ENCODE data around the gene NCOA1. TPM values are rescaled to one million over a fixed set of nuclear protein-coding genes. Genes with fewer than 3 reads are reported as not detected.

NCOA1 gene
- polyA plus RNA-seq, 3 donors, result 7.3 to 17.9 (median 15.0) TPM

DNA sequence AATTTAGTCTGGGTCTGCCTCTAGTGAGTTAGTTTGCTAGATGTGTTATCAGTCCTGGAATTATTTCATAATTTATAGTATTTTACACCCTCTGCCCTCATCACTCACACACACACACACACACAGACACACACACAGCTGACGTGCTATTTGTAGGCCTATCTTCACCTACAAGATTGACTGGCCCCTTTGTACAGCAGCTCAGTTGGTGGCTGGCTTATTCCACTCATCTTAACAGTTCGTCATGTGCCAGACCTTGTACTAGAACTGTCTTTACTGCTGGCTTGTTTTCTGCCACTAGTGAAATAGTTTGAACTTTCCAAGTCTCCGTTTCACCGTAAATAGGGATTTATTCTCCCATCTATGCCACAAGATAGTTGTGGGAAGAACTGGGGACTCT lies 323.5 kb downstream of the NCOA1 start:
- WGBS, 3 donors, result 86 to 95% (median 92%) methylated on average over 4 of the region's 4 CpGs
- H3K27ac ChIP-seq (ENCODE audit: low read depth, low read length), result no peak overlapping the region

DNA sequence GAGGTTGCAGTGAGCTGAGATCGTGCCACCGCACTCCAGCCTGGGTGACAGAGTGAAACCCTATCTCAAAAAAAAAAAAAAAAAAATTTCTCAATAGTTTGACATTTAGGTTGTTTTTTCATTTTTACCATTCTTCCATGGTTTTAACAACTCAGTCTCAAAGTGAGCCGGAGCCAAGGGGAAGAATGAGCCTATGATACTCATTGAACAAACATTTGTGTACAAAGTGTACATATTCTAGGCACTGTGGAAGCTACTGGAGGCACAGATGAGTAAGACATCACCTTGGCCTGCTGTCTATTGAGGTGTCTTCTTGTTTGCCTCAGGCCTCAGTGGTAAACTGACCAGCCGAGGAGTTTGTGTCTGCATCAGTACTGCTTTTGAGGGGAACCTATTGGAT lies 324.1 kb downstream of the NCOA1 start:
- WGBS, 3 donors, result 97 to 99% (median 98%) methylated on average over 4 of the region's 4 CpGs
- H3K27ac ChIP-seq (ENCODE audit: low read depth, low read length), result no peak overlapping the region

DNA sequence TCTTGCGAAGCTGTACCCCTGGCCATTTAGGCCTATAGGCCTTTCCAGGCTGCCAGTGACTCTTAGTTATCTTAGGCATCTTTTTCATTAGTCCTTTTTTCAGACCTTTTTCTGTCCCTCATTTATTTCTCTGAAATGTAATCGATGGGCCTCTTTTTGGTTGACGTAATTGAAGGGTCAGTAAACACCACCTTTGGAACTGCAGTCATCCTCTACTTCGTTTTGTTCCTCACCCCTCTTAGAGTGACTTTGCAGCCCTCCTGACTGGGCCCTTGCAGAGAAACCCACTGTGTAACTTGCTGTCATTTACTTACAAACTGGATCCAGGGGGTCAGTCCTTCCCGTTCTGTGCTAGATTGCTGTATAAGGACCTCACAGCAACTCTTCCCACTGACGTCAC lies 325.4 kb downstream of the NCOA1 start:
- H3K27ac ChIP-seq (ENCODE audit: low read depth, low read length), result no peak overlapping the region
- 86 to 96% (median 91%) methylated on average over 6 of the region's 6 CpGs for WGBS, 3 donors

DNA sequence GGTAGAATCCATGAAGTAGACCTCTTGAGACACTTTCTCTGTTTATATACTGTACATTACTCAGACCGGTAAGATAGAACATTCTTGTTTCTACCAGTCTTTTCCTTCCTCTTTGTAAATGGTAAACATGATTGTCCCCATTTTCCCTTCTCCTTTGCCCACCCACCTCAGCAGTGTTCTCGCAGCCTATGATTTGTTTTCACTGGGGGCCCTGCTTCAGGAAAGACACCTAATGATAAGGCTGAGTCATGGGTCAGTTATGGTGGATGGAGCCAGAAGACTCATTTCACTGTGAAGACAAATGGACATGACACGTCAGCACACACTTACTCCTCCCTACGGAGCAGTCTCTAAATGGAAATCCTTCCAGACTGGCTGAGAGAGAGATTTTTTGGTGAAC lies 325.8 kb downstream of the NCOA1 start:
- no peak overlapping the region for H3K27ac ChIP-seq (ENCODE audit: low read depth, low read length)
- 71 to 90% (median 71%) methylated on average over 4 of the region's 4 CpGs for WGBS, 3 donors

DNA sequence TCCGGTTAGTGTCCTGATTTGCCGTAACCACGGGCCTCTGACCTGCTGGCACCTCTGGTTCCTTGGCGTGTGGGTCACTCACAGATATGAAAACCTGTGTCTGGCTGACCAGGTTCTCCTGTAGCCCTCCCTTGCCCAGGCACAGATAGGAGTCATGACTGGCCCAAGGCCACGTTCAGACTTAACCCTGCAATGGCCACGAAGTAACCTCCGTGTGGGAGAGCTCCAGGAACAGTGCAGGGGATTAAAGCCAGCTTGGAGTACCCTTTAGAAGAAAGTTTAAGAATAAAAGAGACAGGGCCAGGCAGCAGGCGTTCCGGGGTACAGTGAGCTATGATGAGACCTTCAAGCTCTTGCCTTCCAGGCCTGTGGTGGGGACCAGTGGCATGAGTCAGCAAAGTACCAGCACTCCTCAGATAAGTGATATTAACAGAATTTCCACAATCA lies 327.7 kb downstream of the NCOA1 start:
- WGBS, 3 donors, result 46 to 75% (median 71%) methylated on average over 9 of the region's 9 CpGs

DNA sequence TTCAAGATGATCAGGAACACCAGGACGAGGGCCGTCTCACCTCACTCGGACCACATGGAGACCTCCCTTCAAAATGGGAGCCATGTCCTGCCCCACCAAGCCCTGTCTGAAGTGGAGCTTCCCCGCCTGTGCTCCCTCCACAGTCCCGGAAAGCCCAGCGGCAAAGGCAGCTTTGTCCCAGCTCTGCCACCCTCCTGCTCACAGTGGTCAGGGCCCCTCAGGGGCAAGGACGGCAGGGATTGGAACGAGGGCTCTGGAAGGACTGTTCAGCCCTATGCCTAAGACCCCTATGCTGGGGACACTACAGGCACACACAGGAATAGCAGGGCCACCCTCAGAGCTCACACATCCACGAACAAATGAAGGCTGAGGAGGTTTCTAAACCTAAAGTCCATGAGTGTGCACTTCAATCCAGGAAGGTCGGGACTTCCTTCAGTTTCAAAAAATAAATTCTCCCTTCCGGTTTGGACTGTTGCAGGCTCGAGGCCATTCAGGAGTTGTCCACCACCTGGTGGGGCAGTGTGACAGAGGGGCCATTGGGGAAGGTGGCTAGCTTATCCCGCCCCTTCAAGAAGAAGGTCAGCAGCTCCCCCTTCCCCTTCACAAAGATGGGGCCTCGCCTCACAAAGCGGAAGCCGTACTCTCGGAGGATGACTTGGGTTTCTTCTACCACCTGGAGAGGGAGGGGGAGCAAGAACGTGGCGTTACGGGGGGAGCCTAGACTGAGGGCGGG lies 328.6 kb downstream of the NCOA1 start:
- 84 to 90% (median 88%) methylated on average over 21 of the region's 21 CpGs for WGBS, 3 donors
- no peak overlapping the region for H3K27ac ChIP-seq (ENCODE audit: low read depth, low read length)

More for the DNA sequence above, 327.7 kb downstream of the NCOA1 start:
- H3K27ac ChIP-seq (ENCODE audit: low read depth, low read length), result no peak overlapping the region

DNA sequence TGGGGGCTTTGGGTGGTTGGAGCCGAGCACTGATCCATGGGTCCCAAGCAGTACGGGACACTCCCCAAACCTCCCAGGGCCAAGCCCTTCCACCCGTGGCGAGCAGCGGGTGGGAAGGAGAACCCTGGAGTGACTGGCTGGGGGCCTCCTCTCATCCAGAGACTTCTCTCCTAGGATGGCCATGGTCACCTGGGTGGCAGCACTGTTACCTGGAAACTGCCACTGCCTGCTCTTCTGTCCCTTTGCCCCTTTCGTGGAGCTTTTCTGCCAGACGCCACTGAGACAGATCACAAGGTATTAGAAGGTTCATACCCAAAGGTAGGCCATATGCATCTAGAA lies 329.1 kb downstream of the NCOA1 start:
- H3K27ac ChIP-seq (ENCODE audit: low read depth, low read length), result no peak overlapping the region
- WGBS, 3 donors, result 88 to 91% (median 89%) methylated on average over 7 of the region's 7 CpGs

Other genes starting within 250 kb of the NCOA1 start
- gene ITSN2, start 130.7 kb upstream of the NCOA1 start, polyA plus RNA-seq, result 10 to 100 TPM; 15.2 to 22.5 (median 21.1) TPM